ENCODE results near the gene IER3.

IER3 gene

DNA sequence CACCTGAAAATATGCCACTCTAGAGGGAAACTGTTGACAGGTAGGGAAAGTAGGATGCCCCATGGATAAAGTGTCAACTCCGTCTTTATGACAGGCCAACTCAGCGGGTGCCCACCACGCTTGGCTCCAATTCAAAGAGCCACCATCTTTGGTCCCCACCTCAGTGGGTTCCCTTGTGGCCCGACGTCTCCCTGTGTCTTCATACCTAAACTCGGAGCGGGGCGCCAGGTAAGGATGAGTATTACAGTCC, 27.5 kb downstream of the IER3 start:
- peak overlapping the region; percentile 75 to 76 for H3K4me3 ChIP-seq (replicated peaks in 1 of 2; ENCODE audit: low read depth in 2 of 2, low read length in 2 of 2)
- TF ChIP-seq, protein P1, sequence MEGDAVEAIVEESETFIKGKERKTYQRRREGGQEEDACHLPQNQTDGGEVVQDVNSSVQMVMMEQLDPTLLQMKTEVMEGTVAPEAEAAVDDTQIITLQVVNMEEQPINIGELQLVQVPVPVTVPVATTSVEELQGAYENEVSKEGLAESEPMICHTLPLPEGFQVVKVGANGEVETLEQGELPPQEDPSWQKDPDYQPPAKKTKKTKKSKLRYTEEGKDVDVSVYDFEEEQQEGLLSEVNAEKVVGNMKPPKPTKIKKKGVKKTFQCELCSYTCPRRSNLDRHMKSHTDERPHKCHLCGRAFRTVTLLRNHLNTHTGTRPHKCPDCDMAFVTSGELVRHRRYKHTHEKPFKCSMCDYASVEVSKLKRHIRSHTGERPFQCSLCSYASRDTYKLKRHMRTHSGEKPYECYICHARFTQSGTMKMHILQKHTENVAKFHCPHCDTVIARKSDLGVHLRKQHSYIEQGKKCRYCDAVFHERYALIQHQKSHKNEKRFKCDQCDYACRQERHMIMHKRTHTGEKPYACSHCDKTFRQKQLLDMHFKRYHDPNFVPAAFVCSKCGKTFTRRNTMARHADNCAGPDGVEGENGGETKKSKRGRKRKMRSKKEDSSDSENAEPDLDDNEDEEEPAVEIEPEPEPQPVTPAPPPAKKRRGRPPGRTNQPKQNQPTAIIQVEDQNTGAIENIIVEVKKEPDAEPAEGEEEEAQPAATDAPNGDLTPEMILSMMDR (IDR thresholded peaks at IDR 0.05; ENCODE audit: low read depth, low read length): no peak
- DNase-seq (ENCODE audit: low read depth in 2 of 2): no peak

DNA sequence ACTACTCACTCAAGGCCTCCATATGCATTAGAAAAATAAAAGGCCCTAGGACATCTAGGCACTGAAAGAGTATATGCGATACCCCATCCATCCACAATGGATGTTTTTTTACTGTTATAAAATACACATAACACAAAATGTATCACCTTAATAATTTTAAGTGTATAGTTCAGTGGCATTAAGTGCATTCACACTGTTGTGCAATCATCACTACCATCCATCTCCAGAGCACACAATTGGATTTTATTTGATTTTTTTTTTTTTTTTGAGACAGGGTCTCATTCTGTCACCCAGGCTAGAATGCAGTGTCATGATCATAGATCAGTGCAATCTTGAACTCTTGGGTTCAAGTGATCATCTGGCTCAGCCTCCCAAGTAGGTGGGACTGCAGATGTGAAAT, 30.1 kb downstream of the IER3 start:
- TF ChIP-seq, protein P1 (IDR thresholded peaks at IDR 0.05; ENCODE audit: low read depth, low read length): no peak
- no peak overlapping the region for H3K4me3 ChIP-seq (replicated peaks in 1 of 2; ENCODE audit: low read depth in 2 of 2, low read length in 2 of 2)
- DNase-seq (ENCODE audit: low read depth in 2 of 2): no peak

DNA sequence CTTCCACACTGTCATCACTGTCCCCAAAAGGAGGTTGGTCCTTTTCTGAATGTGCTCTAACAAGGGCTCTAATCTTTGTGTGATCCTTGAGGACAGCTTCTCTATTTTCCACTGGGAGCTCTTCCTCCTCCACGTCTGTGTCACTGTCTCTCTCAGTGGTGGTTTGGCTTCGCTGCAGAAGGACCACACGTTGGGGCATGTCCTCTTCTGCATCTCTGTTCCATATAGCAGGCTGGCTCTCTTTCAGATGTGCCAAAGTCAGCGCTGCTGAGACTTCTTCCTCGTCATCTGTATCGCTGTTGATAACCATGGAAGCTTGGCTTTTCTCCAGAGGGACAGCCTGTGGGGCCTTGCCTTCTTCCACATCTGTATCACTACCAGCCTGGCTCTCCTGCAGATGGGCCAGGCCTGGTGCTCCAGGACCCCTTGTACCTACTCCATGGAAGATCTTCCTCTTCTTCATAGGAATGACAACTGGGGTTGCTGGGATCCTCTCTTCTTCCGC, 31.9 kb downstream of the IER3 start:
- TF ChIP-seq, protein P1 (IDR thresholded peaks at IDR 0.05; ENCODE audit: low read depth, low read length): no peak
- no peak overlapping the region for H3K4me3 ChIP-seq (replicated peaks in 1 of 2; ENCODE audit: low read depth in 2 of 2, low read length in 2 of 2)
- DNase-seq (ENCODE audit: low read depth in 2 of 2): no peak

GRCh38 chr6:30711758-30712380, 32.5 kb downstream of the IER3 start:
- H3K4me3 ChIP-seq (replicated peaks in 1 of 2; ENCODE audit: low read depth in 2 of 2, low read length in 2 of 2): no peak overlapping the region
- TF ChIP-seq, protein P1 (IDR thresholded peaks at IDR 0.05; ENCODE audit: low read depth, low read length): no peak
- DNase-seq (ENCODE audit: low read depth in 2 of 2): no peak

DNA sequence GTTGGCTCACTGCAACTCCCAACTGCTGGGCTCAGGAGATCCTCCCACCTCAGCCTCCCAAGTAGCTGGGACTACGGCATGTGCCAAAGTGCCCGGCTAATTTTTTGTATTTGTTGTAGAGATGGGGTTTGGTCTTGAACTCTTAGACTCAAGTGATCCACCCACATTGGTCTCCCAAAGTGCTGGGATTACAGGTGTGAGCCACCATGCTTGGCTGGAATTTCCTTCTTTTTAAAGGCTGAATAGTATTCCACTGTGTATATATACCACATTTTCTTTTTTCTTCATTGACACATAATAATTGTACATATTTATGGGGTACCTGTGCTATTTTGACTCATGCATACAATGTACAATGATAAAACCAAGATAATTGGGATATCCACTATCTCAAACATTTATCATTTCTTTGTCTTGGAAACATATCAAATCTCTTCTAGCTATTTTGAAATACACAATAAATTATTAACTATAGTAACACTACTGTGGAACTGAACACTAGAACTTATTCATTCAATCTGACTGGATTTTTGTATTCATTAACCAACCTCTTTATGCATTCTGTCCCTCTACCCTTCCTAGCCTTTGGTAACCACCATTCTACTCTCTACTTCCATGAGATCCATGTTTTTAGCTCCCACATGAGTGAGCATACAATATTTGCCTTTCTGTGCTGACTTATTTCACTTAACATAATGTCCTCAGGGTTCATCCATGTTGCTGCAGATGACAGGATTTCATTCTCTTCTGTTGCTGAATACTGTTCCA, 35.1 kb downstream of the IER3 start:
- no peak for DNase-seq (ENCODE audit: low read depth in 2 of 2)
- H3K4me3 ChIP-seq (replicated peaks in 1 of 2; ENCODE audit: low read depth in 2 of 2, low read length in 2 of 2): no peak overlapping the region
- TF ChIP-seq, protein P1 (IDR thresholded peaks at IDR 0.05; ENCODE audit: low read depth, low read length): no peak

GRCh38 chr6:30707281-30707850, 37.0 kb downstream of the IER3 start:
- H3K4me3 ChIP-seq (replicated peaks in 1 of 2; ENCODE audit: low read depth in 2 of 2, low read length in 2 of 2): no peak overlapping the region
- TF ChIP-seq, protein P1 (IDR thresholded peaks at IDR 0.05; ENCODE audit: low read depth, low read length): no peak
- DNase-seq (ENCODE audit: low read depth in 2 of 2): no peak
